GM23338 (cell line): ENCODE results near the gene TFDP1.

ENCODE experiments used
- CREB1 ChIP-seq: fragments of 250-450 bp; sonication (Bioruptor Pico); IDR thresholded peaks from 2 replicates; pipeline ENCODE4 v1.5.0; 2020; ENCODE audit warnings: low read depth, mild to moderate bottlenecking, moderate library complexity
- EZH2 ChIP-seq: fragments of 200-600 bp; sonication (generic); IDR thresholded peaks from one replicate; pipeline ENCODE4 v1.8.0; 2017; ENCODE audit warnings: antibody characterized with exemption, mild to moderate bottlenecking, low read depth; ENCODE audit not compliant: unreplicated experiment
- EZH2phosphoT487 ChIP-seq: fragments of 200-600 bp; sonication (generic); IDR thresholded peaks from one replicate; pipeline ENCODE4 v1.8.1; 2018; ENCODE audit warnings: antibody characterized with exemption; ENCODE audit not compliant: unreplicated experiment
- JUNB ChIP-seq: IDR thresholded peaks from one replicate; pipeline ENCODE4 v1.6.1; 2016; ENCODE audit warnings: antibody characterized with exemption; ENCODE audit not compliant: unreplicated experiment
- NANOG ChIP-seq: IDR thresholded peaks from 2 replicates; pipeline ENCODE4 v1.6.1; 2016; ENCODE audit warnings: antibody characterized with exemption, borderline replicate concordance
- POLR2AphosphoS5 ChIP-seq: IDR thresholded peaks from 2 replicates; pipeline ENCODE4 v1.6.1; 2016; ENCODE audit warnings: antibody characterized with exemption, low read depth
- STAT1 ChIP-seq: IDR thresholded peaks from one replicate; pipeline ENCODE4 v1.6.1; 2016; ENCODE audit warnings: antibody characterized with exemption; ENCODE audit not compliant: unreplicated experiment
- ZNF331 ChIP-seq: fragments of 250-450 bp; sonication (Bioruptor Pico); IDR thresholded peaks from 2 replicates; pipeline ENCODE4 v1.5.0; 2020; ENCODE audit warnings: low read depth, mild to moderate bottlenecking, moderate library complexity
- TF ChIP-seq, protein P1 (sequence below), 2 experiments: fragments of 200-600 bp in 1 of 2; sonication (generic) in 1 of 2; conservative IDR thresholded peaks; 2 replicates each; pipeline versions ENCODE4 v1.5.1 to v1.6.1; 2016 to 2017; ENCODE audit warnings: antibody characterized with exemption in 2 of 2, low read depth in 2 of 2, mild to moderate bottlenecking in 2 of 2, moderate library complexity in 1 of 2
- TF ChIP-seq, protein P2 (sequence below): IDR thresholded peaks from one replicate; pipeline ENCODE4 v1.6.1; 2018; ENCODE audit warnings: antibody characterized with exemption; ENCODE audit not compliant: unreplicated experiment
- TF ChIP-seq, protein P3 (sequence below): IDR thresholded peaks from 2 replicates; pipeline ENCODE4 v1.6.1; 2016; ENCODE audit warnings: antibody characterized with exemption

DNA sequence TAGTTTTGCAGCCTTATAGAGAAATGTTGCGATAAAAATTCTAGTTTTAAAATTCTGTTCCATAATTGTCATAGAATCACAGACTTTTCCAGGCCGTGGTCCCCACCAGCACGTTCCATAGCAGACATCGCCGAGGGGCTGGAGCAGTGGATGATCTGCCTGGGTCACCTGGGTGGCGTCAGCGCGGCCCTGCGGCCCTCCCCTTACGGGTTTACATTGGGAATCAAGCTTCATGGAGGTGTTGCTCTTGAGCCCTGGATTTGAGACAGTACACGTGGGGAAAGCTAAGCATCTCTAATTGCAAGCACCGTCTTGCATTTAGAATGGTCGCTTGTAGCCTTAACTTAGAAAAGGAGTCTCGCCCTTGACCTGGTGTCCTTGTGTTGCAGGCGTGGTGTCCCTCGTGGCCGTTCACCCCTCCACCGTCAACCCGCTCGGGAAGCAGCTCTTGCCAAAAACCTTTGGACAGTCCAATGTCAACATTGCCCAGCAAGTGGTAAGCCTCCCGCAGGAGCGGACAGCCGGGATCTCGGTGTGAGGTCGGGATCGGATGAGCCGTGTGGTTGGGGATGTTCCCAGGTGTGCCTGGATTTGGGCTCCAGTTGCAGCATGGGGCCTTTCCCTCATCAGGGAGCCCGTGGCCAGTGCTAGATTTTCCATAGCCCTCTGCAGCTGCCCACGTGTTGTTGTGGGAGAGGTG, 38.4 kb downstream of the TFDP1 start:
- TF ChIP-seq, protein P1, sequence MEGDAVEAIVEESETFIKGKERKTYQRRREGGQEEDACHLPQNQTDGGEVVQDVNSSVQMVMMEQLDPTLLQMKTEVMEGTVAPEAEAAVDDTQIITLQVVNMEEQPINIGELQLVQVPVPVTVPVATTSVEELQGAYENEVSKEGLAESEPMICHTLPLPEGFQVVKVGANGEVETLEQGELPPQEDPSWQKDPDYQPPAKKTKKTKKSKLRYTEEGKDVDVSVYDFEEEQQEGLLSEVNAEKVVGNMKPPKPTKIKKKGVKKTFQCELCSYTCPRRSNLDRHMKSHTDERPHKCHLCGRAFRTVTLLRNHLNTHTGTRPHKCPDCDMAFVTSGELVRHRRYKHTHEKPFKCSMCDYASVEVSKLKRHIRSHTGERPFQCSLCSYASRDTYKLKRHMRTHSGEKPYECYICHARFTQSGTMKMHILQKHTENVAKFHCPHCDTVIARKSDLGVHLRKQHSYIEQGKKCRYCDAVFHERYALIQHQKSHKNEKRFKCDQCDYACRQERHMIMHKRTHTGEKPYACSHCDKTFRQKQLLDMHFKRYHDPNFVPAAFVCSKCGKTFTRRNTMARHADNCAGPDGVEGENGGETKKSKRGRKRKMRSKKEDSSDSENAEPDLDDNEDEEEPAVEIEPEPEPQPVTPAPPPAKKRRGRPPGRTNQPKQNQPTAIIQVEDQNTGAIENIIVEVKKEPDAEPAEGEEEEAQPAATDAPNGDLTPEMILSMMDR (conservative IDR thresholded peaks at IDR 0.05; ENCODE audit: low read depth in 2 of 2) = no peak
- no peak for TF ChIP-seq EZH2
- TF ChIP-seq EZH2phosphoT487 = no peak
- TF ChIP-seq POLR2AphosphoS5 = no peak
- TF ChIP-seq JUNB = no peak
- TF ChIP-seq STAT1 = no peak
- no peak for TF ChIP-seq CREB1 (CRISPR knock-in tag)
- TF ChIP-seq, protein P2, sequence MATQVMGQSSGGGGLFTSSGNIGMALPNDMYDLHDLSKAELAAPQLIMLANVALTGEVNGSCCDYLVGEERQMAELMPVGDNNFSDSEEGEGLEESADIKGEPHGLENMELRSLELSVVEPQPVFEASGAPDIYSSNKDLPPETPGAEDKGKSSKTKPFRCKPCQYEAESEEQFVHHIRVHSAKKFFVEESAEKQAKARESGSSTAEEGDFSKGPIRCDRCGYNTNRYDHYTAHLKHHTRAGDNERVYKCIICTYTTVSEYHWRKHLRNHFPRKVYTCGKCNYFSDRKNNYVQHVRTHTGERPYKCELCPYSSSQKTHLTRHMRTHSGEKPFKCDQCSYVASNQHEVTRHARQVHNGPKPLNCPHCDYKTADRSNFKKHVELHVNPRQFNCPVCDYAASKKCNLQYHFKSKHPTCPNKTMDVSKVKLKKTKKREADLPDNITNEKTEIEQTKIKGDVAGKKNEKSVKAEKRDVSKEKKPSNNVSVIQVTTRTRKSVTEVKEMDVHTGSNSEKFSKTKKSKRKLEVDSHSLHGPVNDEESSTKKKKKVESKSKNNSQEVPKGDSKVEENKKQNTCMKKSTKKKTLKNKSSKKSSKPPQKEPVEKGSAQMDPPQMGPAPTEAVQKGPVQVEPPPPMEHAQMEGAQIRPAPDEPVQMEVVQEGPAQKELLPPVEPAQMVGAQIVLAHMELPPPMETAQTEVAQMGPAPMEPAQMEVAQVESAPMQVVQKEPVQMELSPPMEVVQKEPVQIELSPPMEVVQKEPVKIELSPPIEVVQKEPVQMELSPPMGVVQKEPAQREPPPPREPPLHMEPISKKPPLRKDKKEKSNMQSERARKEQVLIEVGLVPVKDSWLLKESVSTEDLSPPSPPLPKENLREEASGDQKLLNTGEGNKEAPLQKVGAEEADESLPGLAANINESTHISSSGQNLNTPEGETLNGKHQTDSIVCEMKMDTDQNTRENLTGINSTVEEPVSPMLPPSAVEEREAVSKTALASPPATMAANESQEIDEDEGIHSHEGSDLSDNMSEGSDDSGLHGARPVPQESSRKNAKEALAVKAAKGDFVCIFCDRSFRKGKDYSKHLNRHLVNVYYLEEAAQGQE = no peak
- no peak for TF ChIP-seq NANOG
- TF ChIP-seq, protein P3, sequence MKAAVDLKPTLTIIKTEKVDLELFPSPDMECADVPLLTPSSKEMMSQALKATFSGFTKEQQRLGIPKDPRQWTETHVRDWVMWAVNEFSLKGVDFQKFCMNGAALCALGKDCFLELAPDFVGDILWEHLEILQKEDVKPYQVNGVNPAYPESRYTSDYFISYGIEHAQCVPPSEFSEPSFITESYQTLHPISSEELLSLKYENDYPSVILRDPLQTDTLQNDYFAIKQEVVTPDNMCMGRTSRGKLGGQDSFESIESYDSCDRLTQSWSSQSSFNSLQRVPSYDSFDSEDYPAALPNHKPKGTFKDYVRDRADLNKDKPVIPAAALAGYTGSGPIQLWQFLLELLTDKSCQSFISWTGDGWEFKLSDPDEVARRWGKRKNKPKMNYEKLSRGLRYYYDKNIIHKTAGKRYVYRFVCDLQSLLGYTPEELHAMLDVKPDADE = no peak
- TF ChIP-seq ZNF331 (CRISPR knock-in tag) = no peak
